HG02852 (cell line): Measurements from ENCODE around the gene OR6Q1.

Experiments
- ATAC-seq: cut with Tn5 transposase; IDR thresholded peaks from one replicate; pipeline ENCODE4 v1.9.1; 2021; ENCODE audit warnings: mild to moderate bottlenecking, moderate library complexity; ENCODE audit not compliant: unreplicated experiment

OR6Q1 gene

DNA sequence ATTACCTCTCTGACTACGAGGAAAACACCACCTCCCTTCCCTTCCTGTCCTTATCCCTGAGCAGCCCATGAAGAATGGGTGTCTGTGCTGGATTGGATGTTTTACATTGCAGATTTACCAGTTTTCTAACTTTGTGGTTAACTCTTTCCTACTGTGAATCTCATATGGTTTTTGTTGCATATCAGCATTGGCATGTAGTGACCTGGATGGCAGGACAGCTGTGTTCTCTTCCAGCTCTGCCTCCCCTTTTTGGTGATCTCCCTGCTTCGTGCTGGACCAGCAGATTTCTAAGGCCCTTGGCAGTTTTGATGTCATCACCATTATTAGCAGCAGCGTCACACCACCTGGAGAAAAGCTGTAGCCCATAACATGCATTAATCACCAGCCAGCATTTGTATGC lies 26.7 kb downstream of the OR6Q1 start:
- no peak for ATAC-seq

DNA sequence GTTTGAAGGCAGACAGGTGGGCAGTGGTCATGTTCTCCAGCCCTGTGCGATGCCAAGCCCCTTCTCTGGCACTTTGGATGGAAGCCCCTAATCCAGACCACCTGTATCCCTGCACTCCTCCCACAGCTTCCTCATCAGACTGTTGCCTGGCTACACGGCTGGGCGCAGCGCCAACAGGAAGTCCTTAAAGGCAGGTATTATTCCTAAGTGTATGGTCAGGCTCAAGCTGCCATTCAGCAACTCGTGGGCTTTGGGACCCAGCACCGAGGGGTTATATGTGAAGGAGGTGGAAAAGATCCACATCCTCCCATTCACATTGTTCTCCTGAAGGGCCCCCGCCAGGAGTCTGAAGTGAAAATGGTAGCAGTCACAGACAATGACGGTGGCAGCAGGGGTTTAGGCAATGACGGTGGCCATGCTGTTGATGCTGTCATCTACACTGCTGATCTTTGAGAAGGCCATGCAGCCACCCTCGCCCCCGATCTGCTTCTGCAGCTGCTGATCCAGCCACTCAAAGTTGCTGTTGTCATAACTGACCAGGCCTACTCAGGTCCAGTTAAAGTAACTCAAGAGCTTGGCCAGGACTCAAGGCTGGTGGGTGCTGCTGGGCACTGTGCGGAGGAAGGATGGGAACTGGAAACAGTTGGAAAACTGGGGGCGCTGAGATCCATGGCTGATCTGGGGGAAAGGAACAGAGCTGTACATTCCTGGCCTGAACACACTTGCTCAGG lies 27.7 kb downstream of the OR6Q1 start:
- no peak for ATAC-seq

DNA sequence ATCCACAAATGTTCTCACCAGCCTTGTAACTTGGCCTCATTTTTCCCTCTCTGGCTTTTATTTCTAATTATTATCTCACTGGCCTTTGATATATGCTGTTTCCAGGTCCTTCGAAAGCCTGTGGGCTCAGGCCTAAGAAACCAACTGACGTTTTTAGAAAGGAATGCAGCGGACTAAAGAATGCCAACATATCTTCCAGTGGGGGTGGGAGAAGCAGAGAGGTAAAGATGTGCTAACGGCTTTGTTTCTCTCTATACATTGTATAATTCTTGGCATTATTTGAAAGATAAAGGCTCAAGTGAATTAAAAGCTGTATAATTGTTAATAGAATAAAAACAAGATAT lies 28.2 kb downstream of the OR6Q1 start:
- no peak for ATAC-seq

DNA sequence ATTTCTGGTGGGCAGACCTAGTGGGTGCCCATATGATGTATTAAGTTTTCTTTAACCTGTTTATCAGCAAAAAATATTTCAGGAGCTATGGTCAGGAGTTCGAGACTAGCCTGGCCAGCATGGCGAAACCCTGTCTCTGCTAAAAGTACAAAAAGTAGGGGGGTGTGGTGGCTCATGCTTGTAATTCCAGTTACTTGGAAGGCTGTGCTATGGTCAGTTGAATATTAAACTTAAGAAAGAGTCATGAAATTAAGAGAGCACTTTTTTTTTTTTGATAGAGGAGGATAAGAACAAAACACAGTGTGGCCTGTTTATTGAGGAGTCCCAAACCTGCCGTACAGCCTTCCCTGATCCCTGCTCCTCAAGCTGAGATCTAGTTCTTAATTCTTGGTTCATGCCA lies 29.8 kb downstream of the OR6Q1 start:
- ATAC-seq = no peak

DNA sequence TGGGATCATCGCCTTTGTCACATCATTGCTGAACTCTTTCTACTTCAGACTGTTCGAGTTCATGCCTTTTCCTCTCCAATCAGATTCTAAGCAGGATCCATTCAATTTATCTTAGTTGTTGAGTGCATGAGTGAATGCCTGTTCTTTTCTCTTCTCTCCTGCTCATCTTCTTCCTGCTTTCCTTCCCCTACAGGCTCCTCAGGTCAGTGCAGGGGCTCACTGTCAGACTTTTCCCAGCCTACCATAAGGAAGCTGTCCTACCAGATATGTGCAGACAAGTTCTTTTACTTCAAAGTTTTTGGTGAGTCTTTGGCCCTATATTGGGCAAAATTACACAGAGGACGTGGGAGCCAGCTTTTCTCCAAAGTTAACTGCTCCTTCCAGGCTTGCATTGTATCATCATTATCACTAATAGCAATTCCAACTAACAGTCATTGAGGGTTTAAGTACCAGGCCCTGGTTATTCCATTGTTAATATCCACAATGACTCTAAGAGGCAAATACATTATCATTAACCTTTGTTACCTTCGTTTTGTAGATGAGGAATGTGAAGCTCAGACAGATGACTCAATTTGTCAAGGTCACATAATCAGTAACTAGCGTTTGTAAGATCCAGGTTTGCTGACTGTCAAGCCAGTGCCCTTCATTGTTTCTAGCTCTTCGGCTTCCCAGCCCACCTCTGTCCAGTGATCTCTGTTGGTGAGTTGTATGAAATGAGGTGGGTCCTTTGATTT lies 30.4 kb downstream of the OR6Q1 start:
- ATAC-seq = no peak

DNA sequence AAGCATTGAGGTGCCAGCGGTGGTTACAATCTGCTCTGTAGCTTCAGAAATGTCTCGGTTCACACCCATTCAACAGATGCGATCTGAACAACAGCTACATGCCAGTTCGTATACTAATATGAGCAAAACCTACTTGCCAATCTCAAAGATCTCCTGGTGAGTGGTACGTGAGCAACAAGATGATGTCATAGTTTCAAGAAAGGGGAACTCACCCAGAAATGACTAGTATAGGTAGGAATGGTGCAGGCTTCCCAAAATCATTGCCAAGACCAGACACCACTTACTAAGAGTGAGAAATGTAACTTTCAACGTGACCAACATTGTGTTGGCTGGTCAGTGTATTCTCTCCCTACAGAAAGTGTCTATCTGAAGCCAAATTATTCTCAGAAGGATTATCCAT lies 31.1 kb downstream of the OR6Q1 start:
- ATAC-seq = no peak

DNA sequence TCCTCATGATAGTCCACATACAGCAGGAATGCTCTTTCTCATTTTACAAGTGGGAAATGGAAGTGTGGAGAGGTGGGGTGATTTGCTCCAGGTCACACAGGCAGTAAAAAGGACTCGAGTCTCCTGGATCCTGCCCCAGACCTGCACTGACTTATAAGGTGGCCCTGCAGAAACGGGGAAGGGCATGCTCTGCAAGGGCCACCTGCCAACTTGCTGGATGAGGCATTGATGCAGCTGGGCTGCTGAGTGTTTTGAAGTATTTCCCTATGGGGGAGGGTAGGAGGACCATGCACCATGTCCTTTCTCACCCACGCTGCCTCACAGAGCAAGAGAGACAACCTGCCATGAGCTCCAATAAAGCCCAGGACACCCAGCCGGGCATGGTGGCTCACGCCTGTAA lies 36.9 kb downstream of the OR6Q1 start:
- no peak for ATAC-seq

DNA sequence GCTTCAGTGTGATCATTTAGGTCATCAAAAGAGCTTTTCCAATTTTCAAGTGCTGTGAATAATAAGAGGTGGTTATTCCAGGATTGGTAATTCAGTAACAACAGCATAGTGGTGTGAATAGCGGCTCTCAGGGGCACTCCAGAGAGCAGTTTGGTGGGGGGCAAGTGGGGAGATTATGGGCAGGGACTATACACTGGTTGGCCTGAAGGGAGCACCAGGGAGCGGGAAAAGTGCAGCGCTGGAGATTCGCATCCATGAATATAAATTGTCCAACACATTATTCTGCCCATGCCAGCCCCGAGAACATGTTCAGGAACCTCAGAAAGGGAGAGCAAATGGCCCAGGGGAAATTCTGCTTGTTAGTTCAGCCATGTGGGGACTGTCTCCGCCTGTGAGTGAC lies 37.9 kb downstream of the OR6Q1 start:
- ATAC-seq = no peak

DNA sequence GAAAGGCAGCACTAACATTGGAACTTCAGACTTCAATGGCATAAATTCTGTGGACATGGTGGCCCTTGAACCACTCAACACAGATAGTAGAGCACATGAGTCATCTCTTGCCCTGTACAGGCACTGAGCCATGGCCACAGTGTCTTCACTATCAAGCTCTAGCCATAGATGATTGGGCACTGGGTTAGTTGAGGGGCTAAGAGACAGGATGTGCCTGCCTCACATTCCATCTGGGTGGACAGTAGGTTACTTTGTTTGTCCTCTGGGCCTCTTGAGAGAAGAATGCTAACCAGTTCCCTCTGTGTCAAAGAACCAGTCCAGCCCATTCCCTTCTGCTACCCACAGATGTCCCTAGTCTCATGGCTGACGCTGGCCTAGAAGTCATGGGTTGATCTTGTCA lies 39.8 kb downstream of the OR6Q1 start:
- no peak for ATAC-seq

DNA sequence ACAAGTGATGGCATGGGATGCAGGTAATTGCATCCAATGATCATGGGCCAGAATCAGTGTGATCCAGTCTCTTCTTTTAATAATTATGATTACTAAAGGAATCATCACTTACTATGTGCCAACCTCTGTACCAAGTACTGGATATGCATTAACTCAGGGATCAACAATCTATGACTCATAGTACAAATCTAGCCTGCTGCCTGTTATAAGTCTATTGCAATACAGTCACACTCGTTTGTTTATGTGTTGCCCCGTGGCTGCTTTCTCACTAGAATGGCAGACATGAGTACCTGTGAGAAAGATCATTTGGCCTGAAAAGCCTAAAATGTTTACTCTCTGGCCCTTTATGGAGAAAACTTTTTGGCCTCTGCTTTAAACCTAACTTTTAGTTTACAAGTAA lies 45.0 kb downstream of the OR6Q1 start:
- no peak for ATAC-seq
